H9 (cell line): ENCODE measurements around the gene ACTA1. TPM values are rescaled to one million over a fixed set of nuclear protein-coding genes. Genes with fewer than 3 reads are reported as not detected.

Experiments used
- DNase-seq: peaks from one replicate; pipeline ENCODE4 v3.0.0-alpha.2; 2017
- H2AFZ ChIP-seq: one replicate; pipeline ENCODE4 v1.6.1; 2013; ENCODE audit warnings: mild to moderate bottlenecking, low read length, control low read depth, moderate library complexity
- H2AK5ac ChIP-seq: 2 replicates; pipeline ENCODE4 v1.6.1; 2013; ENCODE audit warnings: low read length, control low read depth, mixed read lengths; ENCODE audit not compliant: insufficient read length
- H2BK120ac ChIP-seq: one replicate; pipeline ENCODE4 v1.6.1; 2013; ENCODE audit warnings: low read depth, mild to moderate bottlenecking, low read length, control low read depth, inconsistent platforms; ENCODE audit not compliant: poor library complexity, severe bottlenecking
- H2BK12ac ChIP-seq: 2 replicates; pipeline ENCODE4 v1.6.1; 2013; ENCODE audit warnings: low read length, control low read depth, mixed read lengths, low read depth; ENCODE audit not compliant: insufficient read length
- H2BK15ac ChIP-seq: 2 replicates; pipeline ENCODE4 v1.6.1; 2013; ENCODE audit warnings: low read depth, low read length, control low read depth
- H2BK20ac ChIP-seq: one replicate; pipeline ENCODE4 v1.6.1; 2013; ENCODE audit warnings: low read depth, mild to moderate bottlenecking, low read length, control low read depth, inconsistent platforms; ENCODE audit not compliant: poor library complexity, severe bottlenecking
- H2BK5ac ChIP-seq: 2 replicates; pipeline ENCODE4 v1.6.1; 2013; ENCODE audit warnings: low read length, control low read depth, mixed read lengths; ENCODE audit not compliant: insufficient read length
- H3K14ac ChIP-seq: 2 replicates; pipeline ENCODE4 v1.6.1; 2013; ENCODE audit warnings: low read length, control low read depth; ENCODE audit not compliant: insufficient read depth
- H3K18ac ChIP-seq: 2 replicates; pipeline ENCODE4 v1.6.1; 2013; ENCODE audit warnings: low read depth, mild to moderate bottlenecking, mixed read lengths, low read length, control low read depth; ENCODE audit not compliant: insufficient read length
- H3K23ac ChIP-seq: 2 replicates; pipeline ENCODE4 v1.6.1; 2013; ENCODE audit warnings: low read length, control low read depth, mixed read lengths, low read depth; ENCODE audit not compliant: insufficient read length
- H3K23me2 ChIP-seq: 2 replicates; pipeline ENCODE4 v1.6.1; 2013; ENCODE audit warnings: low read depth, mild to moderate bottlenecking, mixed read lengths, low read length, control low read depth; ENCODE audit not compliant: insufficient read length, poor library complexity, severe bottlenecking
- H3K27ac ChIP-seq: 2 replicates; pipeline ENCODE4 v1.5.1; 2013; ENCODE audit warnings: low read length, control low read depth, mixed read lengths, low read depth; ENCODE audit not compliant: insufficient read length
- H3K27me3 ChIP-seq: 2 replicates; pipeline ENCODE4 v1.6.1; 2013; ENCODE audit warnings: low read length, control low read depth, inconsistent platforms; ENCODE audit not compliant: insufficient read depth
- H3K4ac ChIP-seq: 2 replicates; pipeline ENCODE4 v1.6.1; 2013; ENCODE audit warnings: low read depth, mild to moderate bottlenecking, control low read depth, inconsistent platforms, low read length, moderate library complexity
- H3K4me1 ChIP-seq: 2 replicates; pipeline ENCODE4 v1.6.1; 2013; ENCODE audit warnings: low read length, control low read depth, inconsistent platforms; ENCODE audit not compliant: insufficient read depth
- H3K4me2 ChIP-seq: 2 replicates; pipeline ENCODE4 v1.6.1; 2013; ENCODE audit warnings: low read length, control low read depth, mixed read lengths; ENCODE audit not compliant: insufficient read length, insufficient read depth
- H3K56ac ChIP-seq: 2 replicates; pipeline ENCODE4 v1.6.1; 2013; ENCODE audit warnings: low read depth, mild to moderate bottlenecking, mixed read lengths, low read length, control low read depth; ENCODE audit not compliant: insufficient read length
- H3K79me1 ChIP-seq: 2 replicates; pipeline ENCODE4 v1.6.1; 2013; ENCODE audit warnings: low read depth, mild to moderate bottlenecking, moderate library complexity, low read length, control low read depth, inconsistent platforms; ENCODE audit not compliant: insufficient read depth, poor library complexity, severe bottlenecking
- H3K79me2 ChIP-seq: 2 replicates; pipeline ENCODE4 v1.6.1; 2013; ENCODE audit warnings: low read length, control low read depth, inconsistent platforms; ENCODE audit not compliant: insufficient read depth
- H3K9ac ChIP-seq: 2 replicates; pipeline ENCODE4 v1.6.1; 2013; ENCODE audit warnings: low read length, control low read depth, mixed read lengths; ENCODE audit not compliant: insufficient read length; ENCODE audit errors: extremely low read depth
- H3K9me3 ChIP-seq: one replicate; pipeline ENCODE4 v1.6.1; 2013; ENCODE audit warnings: low read depth, low read length, inconsistent platforms; ENCODE audit not compliant: control insufficient read depth
- H3T11ph ChIP-seq: one replicate; pipeline ENCODE4 v1.6.1; 2013; ENCODE audit warnings: mild to moderate bottlenecking, low read length, control low read depth, inconsistent platforms
- H4K20me1 ChIP-seq: one replicate; pipeline ENCODE4 v1.6.1; 2013; ENCODE audit not compliant: control insufficient read depth, insufficient read length, insufficient read depth
- H4K5ac ChIP-seq: 2 replicates; pipeline ENCODE4 v1.6.1; 2013; ENCODE audit warnings: low read depth, mild to moderate bottlenecking, mixed read lengths, low read length, control low read depth; ENCODE audit not compliant: insufficient read length
- H4K8ac ChIP-seq: replicated peaks from 2 replicates; pipeline ENCODE4 v1.6.1; 2013; ENCODE audit warnings: low read length, control low read depth, mixed read lengths, low read depth; ENCODE audit not compliant: insufficient read length
- H4K91ac ChIP-seq: 2 replicates; pipeline ENCODE4 v1.6.1; 2013; ENCODE audit warnings: low read depth, mild to moderate bottlenecking, moderate library complexity, mixed read lengths, low read length, control low read depth; ENCODE audit not compliant: insufficient read length
- H3K27ac Mint-ChIP-seq, 3 experiments: 2 replicates in 2 of 3; 3 replicates in 1 of 3; pipeline ENCODE4 v1.8.0; 2020 to 2021; ENCODE audit warnings: mixed read lengths in 3 of 3, mild to moderate bottlenecking in 1 of 3, moderate library complexity in 1 of 3
- H3K27me3 Mint-ChIP-seq: 2 replicates; pipeline ENCODE4 v1.8.0; 2021; ENCODE audit warnings: low read depth, mild to moderate bottlenecking, moderate library complexity, mixed read lengths
- H3K36me3 Mint-ChIP-seq, 3 experiments: 2 replicates in 2 of 3; 3 replicates in 1 of 3; pipeline ENCODE4 v1.8.0; 2020 to 2021; ENCODE audit warnings: low read depth in 3 of 3, mixed read lengths in 3 of 3; ENCODE audit not compliant: insufficient read depth in 1 of 3
- H3K4me1 Mint-ChIP-seq, 2 experiments: 2 replicates each; pipeline ENCODE4 v1.8.0; 2020; ENCODE audit warnings: mixed read lengths in 2 of 2
- H3K4me3 Mint-ChIP-seq, 2 experiments: 2 replicates in 1 of 2; 3 replicates in 1 of 2; pipeline ENCODE4 v1.8.0; 2020 to 2021; ENCODE audit warnings: mild to moderate bottlenecking in 2 of 2, mixed read lengths in 2 of 2, moderate library complexity in 1 of 2
- H3K9me3 Mint-ChIP-seq, 2 experiments: 2 replicates in 1 of 2; 3 replicates in 1 of 2; pipeline ENCODE4 v1.8.0; 2020; ENCODE audit warnings: mild to moderate bottlenecking in 2 of 2, mixed read lengths in 2 of 2, moderate library complexity in 1 of 2
- CTCF ChIP-seq: fragments of 200-600 bp; sonication (generic); conservative IDR thresholded peaks from 3 replicates; pipeline ENCODE4 v1.8.0; 2021; ENCODE audit warnings: antibody characterized with exemption, mild to moderate bottlenecking
- WGBS: extraction: QIAGEN DNeasy Blood & Tissue Kit; methylation state at CpG from one replicate; pipeline ENCODE4 v1.1.7; 2013; ENCODE audit warnings: missing lambda C conversion rate, low lambda C conversion rate, mixed read lengths; ENCODE audit not compliant: insufficient read length; ENCODE audit errors: extremely low coverage; 5-methylcytosine and 5-hydroxymethylcytosine counted together
- total RNA-seq: library from RNA; stranded (reverse); gene quantifications from 2 replicates; pipeline ENCODE4 v1.2.1, GENCODE V29; 2021

The ACTA1 gene
- total RNA-seq, 1 experiment from 2014 or later, result 48.5 TPM

GRCh38 chr1:229407206-229408026, 26.5 kb downstream of the ACTA1 start:
- Mint-ChIP-seq H3K36me3 (peaks cover 0 to 1% (median 0%) of the 10 kb centered on the region in 3 experiments; a peak in 1 of 7 replicates), H3K4me1 (peaks cover 30 to 48% of the 10 kb centered on the region in 2 experiments), H3K27ac (no peak overlapping the region), H3K4me3 (peak overlapping the region; percentile 74 to 86), H3K27me3 (peaks cover 78% of the 10 kb centered on the region), H3K9me3 (peaks cover 0 to 1% of the 10 kb centered on the region in 2 experiments; a peak in 2 of 5 replicates)
- Histone ChIP-seq H2BK15ac (0 out of 2 replicates have a peak overlapping the region, but pooled peaks have one; percentile 6), H2BK5ac (no peak overlapping the region), H2BK12ac (no peak overlapping the region), H3K18ac (no peak overlapping the region), H3K9me3 (no peaks in the 10 kb centered on the region), H3T11ph (no peak overlapping the region), H3K27ac (no peak overlapping the region), H2AK5ac (no peak overlapping the region), H3K27me3 (peaks cover 7% of the 10 kb centered on the region; the same call in 1 of the 2 replicates), H3K56ac (no peak overlapping the region), H3K23ac (no peak overlapping the region), H3K9ac (no peak overlapping the region), H2AFZ (no peak overlapping the region), H3K79me1 (no peaks in the 10 kb centered on the region), H4K5ac (no peak overlapping the region), H3K4me1 (peaks cover 16% of the 10 kb centered on the region; the same call in 1 of the 2 replicates), H3K23me2 (peaks cover 14% of the 10 kb centered on the region), H3K79me2 (no peaks in the 10 kb centered on the region), H4K91ac (no peak overlapping the region), H3K4me2 (peak overlapping the region; percentile 84), H4K20me1 (no peaks in the 10 kb centered on the region), H4K8ac (no peak overlapping the region), H3K14ac (no peak overlapping the region), H2BK20ac (no peak overlapping the region), H2BK120ac (no peak overlapping the region), H3K4ac (no peak overlapping the region)
- no peak for DNase-seq
- WGBS, result no CpG with 5 or more reads among the region's 68 CpGs
- peak; percentile 23; the same call in 1 of the 3 replicates for TF ChIP-seq CTCF
